IMR-90 (cell line): ENCODE results near the gene CDK14.
A peak's percentile ranks its signal among the peaks of the same experiment; 100 is the strongest.

Experiments used
- CTCF ChIP-seq: conservative IDR thresholded peaks from 2 replicates; pipeline ENCODE4 v1.5.1; 2012; ENCODE audit warnings: mild to moderate bottlenecking, low read depth, low read length, improper control_type of control experiment
- POLR2A ChIP-seq: IDR thresholded peaks from 2 replicates; pipeline ENCODE4 v1.6.1; 2012; ENCODE audit warnings: mild to moderate bottlenecking, low read depth, low read length
- RAD21 ChIP-seq: IDR thresholded peaks from 2 replicates; pipeline ENCODE4 v1.6.1; 2012; ENCODE audit warnings: low read length, improper control_type of control experiment
- RFX5 ChIP-seq: IDR thresholded peaks from 2 replicates; pipeline ENCODE4 v1.8.0; 2012; ENCODE audit warnings: low read depth, mild to moderate bottlenecking, low read length, moderate library complexity

- TF ChIP-seq CTCF (peak; percentile 74), RFX5 (no peak), POLR2A (no peak), RAD21 (peak; percentile 82)
Observed at GRCh38 chr7:91034459-91035368, 438.6 kb downstream of the CDK14 start.
